Fibroblast of skin of right biceps (primary cell): ENCODE results near the gene NAA11.

ENCODE experiments used
- DNase-seq: peaks from one replicate; pipeline ENCODE4 v3.0.0-alpha.2; 2013

Gene NAA11

DNA sequence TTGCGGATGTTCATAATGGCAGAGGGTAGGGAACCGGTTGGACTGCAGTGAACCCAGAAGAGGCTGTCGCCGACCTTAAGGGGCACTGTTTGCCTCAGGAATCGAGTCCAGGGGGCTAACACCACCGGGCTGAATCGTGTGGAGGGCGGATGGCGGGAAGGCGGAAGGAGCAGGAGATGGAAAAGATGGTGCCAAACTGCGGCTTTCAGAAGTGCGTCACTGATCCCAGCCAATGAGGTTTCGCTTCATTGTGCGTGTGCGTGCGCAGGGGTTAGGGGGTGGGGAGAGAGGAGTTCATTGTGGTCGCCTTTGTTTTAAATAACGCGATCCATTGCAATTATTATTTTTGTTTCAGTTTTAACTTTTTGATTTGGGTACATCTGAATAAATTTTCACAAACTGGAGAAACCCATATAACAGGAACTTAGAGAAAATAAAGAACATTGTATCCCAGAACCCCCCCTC lies at the start of gene NAA11:
TSS of gene NAA11 (minus strand) at position 198 of the 465 bp plus-strand sequence. CDS start at position 14, 184 bp downstream.
- DNase-seq, result no peak

DNA sequence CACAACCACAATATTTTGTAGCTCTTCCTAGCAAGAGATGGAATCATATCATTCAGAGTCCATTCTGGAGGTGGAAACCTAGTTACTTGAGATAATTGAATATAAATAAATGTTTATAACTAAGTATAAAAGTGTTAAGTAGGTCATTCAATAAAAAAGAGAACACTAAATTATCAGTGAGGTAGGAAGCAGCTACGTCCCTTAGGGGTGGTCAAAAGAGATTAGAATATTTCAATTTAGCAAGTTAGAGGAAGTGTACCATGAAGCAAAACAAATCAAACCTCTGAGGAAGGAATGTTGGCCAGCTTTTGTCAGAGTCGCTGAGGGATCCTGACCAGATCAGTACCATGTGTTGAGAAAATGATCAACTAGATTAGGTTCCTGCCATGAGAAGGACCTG lies 44.2 kb upstream of the NAA11 start:
- no peak for DNase-seq

DNA sequence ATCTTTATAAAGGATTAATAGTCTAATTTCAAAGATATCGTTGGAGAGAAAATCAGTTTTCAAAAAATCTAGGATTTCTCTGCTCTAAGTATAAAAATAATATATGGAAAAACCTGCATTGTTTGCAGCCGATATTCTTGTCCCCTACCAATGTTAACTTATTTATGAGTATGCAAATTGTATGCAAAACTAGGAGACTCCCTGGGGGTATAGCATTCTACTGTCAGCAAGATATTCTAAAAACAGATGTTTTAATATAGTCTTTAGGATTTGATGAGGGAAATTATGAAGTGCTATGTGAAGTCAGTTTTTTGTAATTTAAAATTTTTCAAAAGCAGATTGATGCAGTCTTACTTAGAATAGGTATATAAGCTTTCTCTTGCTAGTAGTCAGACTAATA lies 41.2 kb upstream of the NAA11 start:
- DNase-seq, result no peak

DNA sequence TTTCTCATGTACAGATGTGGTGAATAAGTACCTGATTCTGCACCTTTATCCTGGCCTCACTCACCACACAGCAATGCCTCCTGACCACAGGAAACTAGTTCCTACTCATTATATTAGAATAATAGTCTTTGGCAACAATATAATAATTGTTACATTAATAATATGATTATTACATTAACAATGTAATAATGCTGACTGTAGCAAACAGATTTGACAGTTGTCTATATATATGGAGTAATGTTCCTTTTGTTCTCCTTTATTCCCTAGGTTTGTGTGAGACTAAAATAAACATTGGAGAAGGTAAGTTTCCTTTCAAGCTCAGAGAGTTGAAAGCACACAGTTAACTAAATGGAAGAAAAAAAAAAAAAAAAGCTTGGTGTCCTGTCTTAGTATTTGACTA lies 40.6 kb upstream of the NAA11 start:
- DNase-seq, result no peak

DNA sequence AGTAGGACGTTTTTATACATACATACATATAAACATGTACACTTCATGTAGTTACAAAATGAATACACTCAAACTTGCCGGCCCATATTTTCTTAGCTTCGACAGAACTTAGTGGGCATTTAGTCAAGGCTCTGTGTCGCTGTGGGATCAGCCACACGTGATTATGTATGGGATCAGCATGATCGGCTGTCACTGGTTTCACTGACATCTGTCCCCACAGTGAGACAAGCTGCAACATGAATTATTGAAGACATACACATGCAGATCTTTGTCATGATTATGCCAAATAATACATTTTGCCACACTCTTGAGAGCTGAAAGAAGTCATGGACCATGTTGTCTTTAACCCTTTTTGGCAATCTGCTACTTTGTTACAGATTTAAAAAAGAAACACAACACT lies 38.2 kb upstream of the NAA11 start:
- no peak for DNase-seq

- DNase-seq, result no peak
Measured at GRCh38 chr4:79362626-79363025, 36.8 kb upstream of the NAA11 start.

DNA sequence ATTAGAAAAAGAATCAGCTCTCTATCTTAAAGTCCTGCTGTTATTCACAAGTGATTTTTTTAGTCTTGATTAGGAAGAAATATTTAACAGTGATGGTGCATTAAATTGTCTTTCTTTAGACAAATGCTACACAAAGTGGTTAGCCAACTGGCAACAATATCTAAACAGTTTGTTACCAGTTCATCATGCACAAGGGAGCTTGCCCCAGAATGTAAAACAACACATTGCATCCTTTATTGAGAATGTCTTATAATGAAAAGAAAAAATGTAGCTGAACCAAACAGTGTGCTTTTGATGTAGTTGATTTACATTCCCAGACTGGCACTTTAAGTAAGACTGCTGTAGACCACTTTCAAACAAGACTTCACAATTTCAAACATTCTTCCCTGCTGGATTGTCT lies 34.1 kb upstream of the NAA11 start:
- DNase-seq, result no peak

GRCh38 chr4:79358438-79358837 lies 32.6 kb upstream of the NAA11 start:
- DNase-seq, result no peak

- no peak for DNase-seq
Measured at GRCh38 chr4:79357365-79357764, 31.5 kb upstream of the NAA11 start.

DNA sequence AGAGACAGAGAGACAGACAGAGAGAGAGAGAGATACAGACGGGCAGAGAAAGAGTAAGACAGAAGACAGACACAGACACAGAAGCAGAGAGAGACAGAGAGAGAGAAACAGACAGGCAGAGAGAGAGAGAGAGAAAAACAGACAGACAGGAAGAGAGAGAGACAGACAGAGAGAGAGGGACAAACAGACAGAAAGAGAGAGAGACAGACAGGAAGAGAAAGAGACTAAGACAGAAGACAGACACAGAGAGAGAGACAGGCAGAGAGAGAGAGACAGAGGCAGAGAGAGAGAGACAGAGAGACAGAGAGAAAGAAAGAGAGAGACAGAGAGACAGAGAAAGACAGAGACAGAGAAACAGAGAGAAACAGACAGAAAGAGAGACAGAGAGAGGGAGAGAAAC lies 27.2 kb upstream of the NAA11 start:
- no peak for DNase-seq

DNA sequence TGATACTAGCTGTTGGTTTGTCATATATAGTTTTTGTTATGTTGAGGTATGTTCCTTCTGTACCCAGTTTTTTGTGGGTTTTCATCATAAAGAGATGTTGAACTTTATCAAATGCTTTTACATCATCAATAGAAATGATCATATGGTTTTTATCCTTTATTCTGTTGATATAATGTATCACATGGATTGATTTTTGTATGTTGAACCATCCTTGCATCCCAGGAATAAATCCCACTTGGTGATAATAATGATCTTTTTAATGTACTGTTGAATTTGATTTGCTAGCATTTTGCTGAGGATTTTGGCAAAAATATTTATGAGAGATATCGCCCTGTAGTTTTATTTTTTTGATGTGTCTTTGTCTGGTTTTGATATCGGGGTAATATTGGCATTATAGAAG lies 22.5 kb upstream of the NAA11 start:
- DNase-seq, result no peak

DNA sequence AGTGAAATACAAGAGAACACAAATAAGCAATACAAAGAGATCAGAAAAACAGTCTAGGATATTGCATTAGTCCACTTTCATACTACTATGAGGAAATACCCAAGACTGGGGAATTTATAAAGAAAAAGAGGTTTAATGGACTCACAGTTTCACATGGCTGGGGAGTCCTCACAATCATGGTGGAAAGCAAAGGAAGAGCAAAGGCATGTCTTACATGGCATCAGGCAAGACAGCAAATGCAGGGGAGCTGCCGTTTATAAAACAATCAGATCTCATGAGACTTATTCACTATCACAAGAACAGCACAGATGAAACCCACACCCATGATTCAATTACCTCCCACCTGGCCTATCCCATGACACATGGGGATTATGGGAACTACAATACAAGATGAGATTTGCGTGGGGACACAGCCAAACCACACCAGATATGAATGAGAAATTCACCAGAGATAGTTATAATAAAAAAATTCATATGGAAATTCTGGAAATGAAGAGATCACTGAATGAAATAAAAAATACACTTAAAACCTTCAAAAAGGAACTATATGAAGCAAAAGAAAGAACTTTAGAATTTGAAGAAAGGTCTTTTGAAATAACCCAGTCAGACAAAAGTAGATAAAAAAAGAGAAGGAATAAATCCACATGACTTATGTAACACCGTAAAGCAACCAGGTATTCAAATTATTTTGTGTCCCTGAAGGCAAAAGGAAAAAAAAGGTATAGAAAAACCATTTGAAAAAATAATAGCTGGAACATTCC lies 16.2 kb upstream of the NAA11 start:
- DNase-seq, result no peak

- DNase-seq, result no peak
Measured at GRCh38 chr4:79340568-79340967, 14.7 kb upstream of the NAA11 start.

- no peak for DNase-seq
Measured at GRCh38 chr4:79338148-79338547, 12.3 kb upstream of the NAA11 start.

GRCh38 chr4:79334783-79335182 lies 8.9 kb upstream of the NAA11 start:
- DNase-seq, result no peak

DNA sequence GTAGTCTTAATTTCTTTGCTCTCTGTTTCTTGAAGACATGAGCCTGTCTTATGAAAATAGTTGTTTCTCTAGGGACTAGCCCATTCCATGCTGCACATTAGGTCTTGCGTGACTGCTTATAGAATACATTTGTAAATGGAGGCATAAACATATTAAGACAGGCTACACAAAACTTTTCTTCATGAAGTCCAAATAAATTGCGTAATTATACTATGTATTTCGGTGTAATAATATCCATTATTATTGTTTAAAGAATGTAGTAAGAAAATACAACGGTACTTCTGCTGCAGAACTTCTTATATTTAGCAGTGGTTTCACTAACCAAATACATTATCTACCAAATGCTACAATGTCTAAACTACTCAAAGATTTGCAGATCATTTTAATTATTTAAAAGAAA lies 8.5 kb upstream of the NAA11 start:
- DNase-seq, result no peak

DNA sequence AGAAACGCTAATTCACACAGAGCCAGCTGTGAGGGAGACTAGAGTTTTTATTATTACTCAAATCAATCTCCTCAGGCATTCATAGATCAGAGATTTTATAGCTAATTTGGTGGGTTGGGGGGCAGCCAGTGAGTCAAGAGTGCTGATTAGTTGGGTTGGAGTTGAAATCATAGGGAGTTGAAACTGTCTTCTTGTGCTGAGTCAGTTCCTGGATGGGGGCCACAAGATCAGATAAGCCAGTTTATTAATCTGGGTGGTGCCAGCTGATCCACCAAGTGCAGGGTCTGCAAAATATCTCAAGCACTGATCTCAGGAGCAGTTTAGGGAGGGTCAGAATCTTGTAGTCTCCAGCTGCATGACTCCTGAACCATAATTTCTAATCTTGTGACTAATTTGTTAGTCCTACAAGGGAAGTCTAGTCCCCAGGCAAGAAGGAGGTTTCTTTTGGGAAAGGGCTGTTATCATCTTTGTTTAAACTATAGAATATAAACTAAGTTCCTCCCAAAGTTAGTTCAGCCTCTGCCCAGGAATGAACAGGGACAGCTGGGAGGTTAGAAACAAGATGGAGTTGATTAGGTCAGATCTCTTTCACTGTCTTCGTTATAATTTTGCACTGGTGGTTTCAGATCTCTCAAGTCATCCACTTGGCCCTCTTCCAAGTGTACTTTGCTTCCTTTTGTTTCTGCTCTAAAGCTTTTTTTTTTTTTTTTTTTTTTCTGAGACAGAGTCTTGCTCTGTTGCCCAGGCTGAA lies 5.4 kb upstream of the NAA11 start:
- peak; percentile 61 for DNase-seq

DNA sequence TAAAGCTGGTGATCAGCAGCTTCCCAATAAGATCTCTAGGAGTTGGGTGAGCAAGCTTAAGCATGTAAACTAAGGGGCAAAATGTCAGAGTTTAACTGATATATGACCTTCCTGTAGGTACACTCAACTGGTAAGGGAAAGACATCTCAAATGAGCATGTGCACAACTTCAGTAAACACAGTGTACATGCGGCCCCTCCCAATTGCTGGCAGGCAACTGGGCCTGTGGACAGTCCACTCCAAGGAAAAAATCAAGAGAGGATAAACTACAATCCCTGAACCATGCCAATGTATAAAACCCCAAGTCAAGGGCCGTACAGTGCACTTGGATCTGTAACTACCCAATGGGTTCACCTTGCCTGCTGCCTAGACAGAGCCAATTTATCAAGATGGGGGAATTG lies 4.9 kb upstream of the NAA11 start:
- DNase-seq, result no peak

DNA sequence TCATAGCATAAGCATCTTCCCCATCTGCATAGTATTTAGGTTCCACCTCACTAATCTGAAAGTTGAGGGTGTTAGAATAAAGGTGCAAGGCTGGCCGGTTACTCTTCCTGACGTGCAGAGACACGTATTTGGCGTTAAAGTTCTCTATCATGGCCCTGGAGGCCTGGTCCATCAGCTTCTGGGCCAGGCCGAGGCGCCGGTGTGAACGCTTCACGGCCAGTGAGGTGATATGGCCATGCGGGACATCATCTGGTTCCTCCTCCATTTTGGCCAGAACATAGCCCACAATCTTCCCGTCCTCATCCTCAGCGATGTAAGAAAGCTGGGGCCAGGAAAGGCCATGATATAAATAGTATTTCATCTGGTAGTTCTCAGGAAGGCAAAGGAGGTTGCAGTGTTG lies 425 bp downstream of the NAA11 start:
- DNase-seq, result no peak

DNA sequence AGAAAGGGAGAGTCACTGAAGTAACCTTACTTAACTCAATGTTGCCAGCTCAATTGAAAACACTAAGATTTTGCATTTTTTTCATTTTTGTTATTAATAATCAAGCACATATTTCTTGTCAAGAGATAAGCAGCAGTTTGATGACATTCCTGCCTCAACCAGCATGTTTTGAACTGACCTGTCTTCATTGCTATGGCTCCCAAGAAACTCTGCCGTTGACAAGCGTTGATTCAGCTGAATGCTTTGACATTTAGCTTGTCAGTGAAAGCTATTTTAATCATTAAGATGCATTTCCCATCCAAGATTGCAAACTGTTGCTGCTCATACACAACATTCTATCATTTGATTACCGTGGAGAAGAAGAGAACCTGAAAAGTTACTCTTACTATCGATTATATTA lies 5.9 kb downstream of the NAA11 start:
- no peak for DNase-seq

GRCh38 chr4:79317711-79318110 lies 8.2 kb downstream of the NAA11 start:
- no peak for DNase-seq

DNA sequence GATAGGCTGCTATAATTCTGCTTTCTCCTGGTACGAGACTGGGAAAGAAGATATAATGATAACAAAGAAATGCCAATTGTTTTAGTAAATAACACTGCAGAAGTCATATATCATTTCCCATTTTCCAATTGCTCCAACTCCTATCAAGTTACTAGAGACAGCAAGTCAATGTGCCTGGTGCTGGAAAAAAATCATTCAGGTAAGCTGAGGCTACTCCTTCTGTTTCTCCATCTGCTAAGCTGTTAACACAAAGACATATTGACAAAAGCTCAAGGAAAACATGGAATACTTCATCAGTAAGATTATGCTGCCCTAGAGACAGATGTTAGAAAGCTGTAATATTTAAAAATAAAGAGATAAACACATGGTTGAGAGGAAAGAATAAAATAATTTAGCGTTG lies 10.0 kb downstream of the NAA11 start:
- DNase-seq, result no peak

GRCh38 chr4:79311279-79311678 lies 14.6 kb downstream of the NAA11 start:
- no peak for DNase-seq

DNA sequence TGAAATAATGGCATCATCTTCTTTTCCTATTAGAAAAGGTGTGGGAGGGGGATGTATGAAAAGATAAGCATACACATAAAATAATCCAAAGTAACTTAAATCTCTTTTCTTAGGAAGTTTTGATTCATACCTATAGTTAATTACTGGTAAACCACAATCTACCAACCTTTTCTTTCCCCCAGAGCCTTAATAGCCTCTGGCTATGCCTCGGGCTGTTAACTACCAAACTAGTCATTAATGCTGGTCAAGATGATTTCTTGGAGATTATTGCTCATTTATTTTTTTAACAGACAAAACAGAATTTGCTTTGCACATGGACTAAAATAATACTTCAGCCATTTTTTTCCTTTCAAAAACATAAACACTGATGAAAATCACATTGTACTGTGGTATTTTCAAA lies 16.9 kb downstream of the NAA11 start:
- no peak for DNase-seq

DNA sequence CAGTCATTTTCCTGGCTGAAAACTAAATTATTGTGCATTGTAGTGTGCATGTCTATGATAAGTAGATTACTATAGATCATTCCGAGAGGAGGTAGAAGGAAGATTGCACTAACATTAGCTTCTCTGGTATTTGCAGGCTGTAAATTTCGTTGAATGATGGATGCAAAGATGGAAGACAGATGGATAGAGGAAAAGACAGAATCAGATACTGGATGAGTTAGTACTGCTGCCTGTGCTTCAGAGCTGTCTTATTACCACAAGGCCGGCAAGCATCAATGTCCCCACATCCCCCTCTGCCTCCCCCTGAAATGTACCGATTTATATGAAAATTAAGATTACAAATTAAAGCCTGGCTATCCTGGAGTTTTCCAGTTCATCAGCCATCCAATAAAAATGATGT lies 17.7 kb downstream of the NAA11 start:
- DNase-seq, result no peak
